Transverse colon (tissue), 4 donors: ENCODE data around the gene FOXP1.

Experiments
- EP300 ChIP-seq: sonication (generic); formaldehyde crosslinking; IDR thresholded peaks from one replicate; pipeline ENCODE4 v1.6.1; 2017; ENCODE audit warnings: antibody characterized with exemption, low read depth
- POLR2AphosphoS5 ChIP-seq, 3 donors: sonication (generic); formaldehyde crosslinking; IDR thresholded peaks; one replicate each; pipeline ENCODE4 v1.6.1; 2016; ENCODE audit warnings: antibody characterized with exemption in 3 of 3
- TF ChIP-seq, protein P1 (sequence below), 5 experiments: fragments of 200-600 bp in 3 of 5; fragments of 450-650 bp in 2 of 5; sonication (generic) in 3 of 5; IDR thresholded peaks; 1 replicate in 2 of 5; 2 replicates in 3 of 5; pipeline ENCODE4 v1.5.1; 2016 to 2017; ENCODE audit warnings: antibody characterized with exemption in 5 of 5, inconsistent platforms in 3 of 5, mild to moderate bottlenecking in 2 of 5, moderate library complexity in 1 of 5

DNA sequence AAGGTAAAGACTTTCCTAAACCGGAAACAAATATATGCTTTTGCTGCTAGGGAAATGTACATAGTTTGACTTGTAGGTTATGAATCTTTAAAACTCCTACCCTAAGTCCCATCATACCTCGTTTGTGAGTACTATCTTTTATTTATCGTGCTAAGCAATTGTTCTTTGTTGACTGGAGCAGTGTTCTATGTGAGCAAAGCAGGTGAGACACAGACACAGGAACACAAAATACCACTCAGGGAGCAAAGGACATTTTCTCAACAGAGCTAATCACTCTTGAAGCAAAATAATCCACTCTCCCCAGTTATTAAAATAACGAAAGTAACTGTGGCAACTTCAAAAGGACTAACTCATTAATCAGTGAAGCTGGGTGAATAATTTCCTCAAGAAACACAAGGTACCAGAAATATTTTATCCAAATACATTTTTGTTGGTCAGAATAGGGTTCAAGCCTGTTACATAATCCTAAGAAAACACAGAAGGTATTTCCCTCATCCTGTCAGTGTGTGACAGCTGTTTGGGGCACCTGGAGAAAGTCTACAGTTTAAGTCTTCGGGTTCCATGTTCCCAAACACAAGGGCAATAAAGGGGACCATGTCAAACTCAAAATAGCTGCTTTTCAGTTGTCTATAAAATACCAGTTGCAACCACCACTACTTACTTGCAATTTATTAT is 407.7 kb downstream of the FOXP1 start:
- TF ChIP-seq, protein P1, sequence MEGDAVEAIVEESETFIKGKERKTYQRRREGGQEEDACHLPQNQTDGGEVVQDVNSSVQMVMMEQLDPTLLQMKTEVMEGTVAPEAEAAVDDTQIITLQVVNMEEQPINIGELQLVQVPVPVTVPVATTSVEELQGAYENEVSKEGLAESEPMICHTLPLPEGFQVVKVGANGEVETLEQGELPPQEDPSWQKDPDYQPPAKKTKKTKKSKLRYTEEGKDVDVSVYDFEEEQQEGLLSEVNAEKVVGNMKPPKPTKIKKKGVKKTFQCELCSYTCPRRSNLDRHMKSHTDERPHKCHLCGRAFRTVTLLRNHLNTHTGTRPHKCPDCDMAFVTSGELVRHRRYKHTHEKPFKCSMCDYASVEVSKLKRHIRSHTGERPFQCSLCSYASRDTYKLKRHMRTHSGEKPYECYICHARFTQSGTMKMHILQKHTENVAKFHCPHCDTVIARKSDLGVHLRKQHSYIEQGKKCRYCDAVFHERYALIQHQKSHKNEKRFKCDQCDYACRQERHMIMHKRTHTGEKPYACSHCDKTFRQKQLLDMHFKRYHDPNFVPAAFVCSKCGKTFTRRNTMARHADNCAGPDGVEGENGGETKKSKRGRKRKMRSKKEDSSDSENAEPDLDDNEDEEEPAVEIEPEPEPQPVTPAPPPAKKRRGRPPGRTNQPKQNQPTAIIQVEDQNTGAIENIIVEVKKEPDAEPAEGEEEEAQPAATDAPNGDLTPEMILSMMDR (IDR thresholded peaks at IDR 0.05): no peak
- no peak for TF ChIP-seq EP300
- no peak for TF ChIP-seq POLR2AphosphoS5 (IDR thresholded peaks at IDR 0.05)
